H1 (cell line): Measurements from ENCODE around the gene HCST. TPM values are rescaled to one million over a fixed set of nuclear protein-coding genes. Genes with fewer than 3 reads are reported as not detected.

Experiments
- CTBP2 ChIP-seq: IDR thresholded peaks from 2 replicates; pipeline ENCODE4 v1.7.0; 2011; ENCODE audit warnings: borderline replicate concordance, mild to moderate bottlenecking, moderate library complexity, mixed read lengths, low read length; ENCODE audit not compliant: insufficient read depth, insufficient read length
- EZH2 ChIP-seq: fragments of 200-600 bp; sonication (generic); IDR thresholded peaks from 2 replicates; pipeline ENCODE4 v1.7.1; 2012; ENCODE audit warnings: low read depth, mild to moderate bottlenecking, moderate library complexity, low read length, inconsistent platforms; ENCODE audit not compliant: severe bottlenecking
- KDM4A ChIP-seq: IDR thresholded peaks from one replicate; pipeline ENCODE4 v1.7.1; 2012; ENCODE audit warnings: low read depth, mild to moderate bottlenecking, moderate library complexity, low read length, inconsistent platforms; ENCODE audit not compliant: severe bottlenecking
- polyA plus RNA-seq, 7 experiments: library from polyadenylated mRNA; depleted of rRNA in 3 of 7; stranded (reverse) in 5 of 7; unstranded in 2 of 7; fragments of >200 nt in 5 of 7; fragments of 200-250 nt in 2 of 7; gene quantifications; 1 replicate in 5 of 7; 2 replicates in 1 of 7; 4 replicates in 1 of 7; pipeline versions ENCODE4 v1.2.1 to v1.2.3, GENCODE V29; 2011 to 2013; ENCODE audit warnings: missing spikeins in 2 of 7, mixed read lengths in 2 of 7
- total RNA-seq: library from RNA; stranded (reverse); fragmentation: NEBNext Ultra II Directional; extraction: Animal tissue kit (Norgen Biotek cat#: 25700); gene quantifications from 2 replicates; pipeline ENCODE4 v1.2.1, GENCODE V29; 2021

The HCST gene
- total and polyA plus RNA-seq, 2 of the 8 experiments (the other 6 are each of a cell fraction or from before 2014, with no cell fraction given) = 2.8 TPM; not detected in 1

- TF ChIP-seq CTBP2 = no peak
- TF ChIP-seq KDM4A = peak; percentile 29
- TF ChIP-seq EZH2 = no peak
Observed at GRCh38 chr19:35931161-35931873, 29.0 kb downstream of the HCST start (continued).
